Measurements from ENCODE around the gene SEMA4D. TPM values are rescaled to one million over a fixed set of nuclear protein-coding genes. Genes with fewer than 3 reads are reported as not detected.
"Not testable (repeated sequence)": the region's sequence is repeated elsewhere in the genome, so short reads cannot be mapped to it uniquely, and the experiment has no call there.

SEMA4D gene
- total RNA-seq, 4 donors from 2014 or later: 31.1 to 59.2 (median 42.1) TPM

GRCh38 chr9:89372979-89373378, 124.9 kb downstream of the SEMA4D start:
- DNase-seq (ENCODE audit: low spot score in 2 of 2): no peak
- no peak overlapping the region for H3K4me3 ChIP-seq (ENCODE audit: low read depth, poor library complexity, severe bottlenecking)
- 93 to 96% methylated on average over 8 of the region's 8 CpGs for WGBS, 2 donors
- TF ChIP-seq CTCF (IDR thresholded peaks at IDR 0.05) (no peak), POLR2A (IDR thresholded peaks at IDR 0.05) (no peak)
- intact Hi-C loops (cut with DNase I; ENCODE audit: low total_unique reads): no loop called here

GRCh38 chr9:89372230-89372816, 125.6 kb downstream of the SEMA4D start:
- TF ChIP-seq POLR2A (IDR thresholded peaks at IDR 0.05): no peak
- TF ChIP-seq CTCF (IDR thresholded peaks at IDR 0.05): no peak
- no peak for DNase-seq (ENCODE audit: low spot score in 2 of 2)
- intact Hi-C loops (cut with DNase I; ENCODE audit: low total_unique reads): no loop called here
- WGBS, 2 donors: 67 to 76% methylated on average over 11 to 14 of the region's 14 CpGs
- H3K4me3 ChIP-seq (ENCODE audit: low read depth, poor library complexity, severe bottlenecking): no peak overlapping the region

GRCh38 chr9:89371791-89372190, 126.1 kb downstream of the SEMA4D start:
- H3K4me3 ChIP-seq (ENCODE audit: low read depth, poor library complexity, severe bottlenecking); DNase-seq (ENCODE audit: low spot score in 2 of 2); intact Hi-C loops (cut with DNase I; ENCODE audit: low total_unique reads): not testable (repeated sequence)
- 50 to 56% methylated on average over 3 to 5 of the region's 5 CpGs for WGBS, 2 donors

- no peak for DNase-seq (ENCODE audit: low spot score in 2 of 2)
- WGBS, 2 donors: 71 to 74% methylated on average over 6 of the region's 6 CpGs
- H3K4me3 ChIP-seq (ENCODE audit: low read depth, poor library complexity, severe bottlenecking): no peak overlapping the region
- intact Hi-C loops (cut with DNase I; ENCODE audit: low total_unique reads): no loop called here
- TF ChIP-seq POLR2A (IDR thresholded peaks at IDR 0.05) (no peak), CTCF (IDR thresholded peaks at IDR 0.05) (no peak)
These were observed 127.3 kb downstream of the SEMA4D start for GRCh38 chr9:89370593-89370992.

GRCh38 chr9:89368978-89369377, 128.9 kb downstream of the SEMA4D start:
- H3K4me3 ChIP-seq (ENCODE audit: low read depth, poor library complexity, severe bottlenecking): no peak overlapping the region
- 89 to 96% methylated on average over 8 of the region's 8 CpGs for WGBS, 2 donors
- no peak for DNase-seq (ENCODE audit: low spot score in 2 of 2)
- intact Hi-C loops (cut with DNase I; ENCODE audit: low total_unique reads): no loop called here
- TF ChIP-seq CTCF (IDR thresholded peaks at IDR 0.05) (no peak), POLR2A (IDR thresholded peaks at IDR 0.05) (no peak)

GRCh38 chr9:89368550-89368949, 129.4 kb downstream of the SEMA4D start:
- TF ChIP-seq CTCF (IDR thresholded peaks at IDR 0.05): no peak
- no peak for TF ChIP-seq POLR2A (IDR thresholded peaks at IDR 0.05)
- no peak for DNase-seq (ENCODE audit: low spot score in 2 of 2)
- WGBS, 2 donors: 77 to 87% methylated on average over 7 of the region's 7 CpGs
- intact Hi-C loops (cut with DNase I; ENCODE audit: low total_unique reads): no loop called here
- no peak overlapping the region for H3K4me3 ChIP-seq (ENCODE audit: low read depth, poor library complexity, severe bottlenecking)
